ENCODE results near the gene ST7. TPM values are rescaled to one million over a fixed set of nuclear protein-coding genes. Genes with fewer than 3 reads are reported as not detected.
A peak's percentile ranks its signal among the peaks of the same experiment; 100 is the strongest.

Gene ST7
- total RNA-seq, 2 experiments from 2014 or later, result 5.7 to 6.2 TPM

DNA sequence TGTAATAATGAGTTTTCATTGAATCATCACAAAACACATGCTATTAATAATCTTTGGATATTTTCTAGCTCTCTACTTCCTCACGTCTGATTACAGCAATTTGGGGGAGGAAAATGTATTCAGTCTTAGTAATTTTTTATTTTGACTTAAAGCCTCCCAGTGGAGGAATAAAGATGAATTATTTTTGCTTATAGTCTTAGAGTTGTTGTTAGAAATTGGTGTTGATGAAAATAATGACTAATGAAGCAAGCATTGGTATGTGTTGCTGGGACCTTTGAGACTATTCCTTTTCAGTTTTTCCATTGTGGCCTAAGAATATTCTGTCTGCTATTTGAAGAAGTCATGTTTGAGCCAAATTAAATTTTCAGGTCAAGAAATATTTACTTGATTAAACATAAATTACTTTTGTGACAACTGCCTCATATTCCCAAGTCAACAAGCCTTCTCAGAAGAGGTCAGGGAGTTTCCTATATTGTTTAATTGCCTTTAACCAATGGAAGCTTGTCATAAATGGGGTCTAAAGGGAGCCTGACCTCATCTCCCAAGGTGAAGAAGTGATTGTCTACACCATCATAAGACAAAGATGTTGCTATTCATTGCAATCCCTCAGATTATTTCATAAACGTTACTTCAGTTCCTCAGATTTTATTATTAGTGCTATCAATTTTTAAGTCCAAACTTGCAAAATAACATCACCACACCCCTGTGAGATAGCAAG, 90.0 kb downstream of the ST7 start:
- peaks cover 14% of the 10 kb centered on the region for H3K4me1 Mint-ChIP-seq (ENCODE audit: low read depth)
- ChIA-PET CTCF (no interaction called here), POLR2A (no interaction called here)
- DNase-seq, result no peak
- H3K27ac Mint-ChIP-seq, result no peak overlapping the region
- no peaks in the 10 kb centered on the region for H3K27me3 Mint-ChIP-seq
- H3K4me3 Mint-ChIP-seq, result no peak overlapping the region
- no peaks in the 10 kb centered on the region for H3K36me3 Mint-ChIP-seq
- intact Hi-C loops (cut with micrococcal nuclease), result no loop called here
- H3K9me3 Mint-ChIP-seq, result no peaks in the 10 kb centered on the region

DNA sequence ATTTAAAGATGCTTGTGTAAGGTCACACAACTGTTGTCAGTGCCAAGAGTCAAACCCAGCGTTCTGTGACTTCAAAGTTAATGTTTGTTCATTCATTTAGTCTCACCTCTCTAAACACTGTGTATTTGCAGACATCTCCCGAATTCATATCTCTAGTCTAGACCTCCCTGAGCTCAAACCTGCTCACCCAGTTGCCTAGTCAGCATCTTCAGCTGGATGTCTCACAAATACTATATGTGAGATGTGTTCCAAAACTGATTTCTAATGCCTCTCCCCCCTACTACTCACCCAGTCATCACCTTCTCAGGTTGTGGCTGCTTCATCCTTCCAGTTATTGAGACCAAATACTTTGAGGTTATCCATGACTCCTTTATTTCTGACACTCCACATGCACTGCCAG, 91.4 kb downstream of the ST7 start:
- Mint-ChIP-seq H3K36me3 (no peaks in the 10 kb centered on the region), H3K9me3 (no peaks in the 10 kb centered on the region), H3K27ac (no peak overlapping the region), H3K4me1 (ENCODE audit: low read depth) (peaks cover 28% of the 10 kb centered on the region), H3K4me3 (no peak overlapping the region), H3K27me3 (no peaks in the 10 kb centered on the region)
- intact Hi-C loops (cut with micrococcal nuclease), result no loop called here
- ChIA-PET CTCF (interaction anchor here (0.5 kb wide), 1 partner anchor 169 kb away, joined by 3 read pairs; no protein-coding TSS in a partner anchor), POLR2A (no interaction called here)
- no peak for DNase-seq

DNA sequence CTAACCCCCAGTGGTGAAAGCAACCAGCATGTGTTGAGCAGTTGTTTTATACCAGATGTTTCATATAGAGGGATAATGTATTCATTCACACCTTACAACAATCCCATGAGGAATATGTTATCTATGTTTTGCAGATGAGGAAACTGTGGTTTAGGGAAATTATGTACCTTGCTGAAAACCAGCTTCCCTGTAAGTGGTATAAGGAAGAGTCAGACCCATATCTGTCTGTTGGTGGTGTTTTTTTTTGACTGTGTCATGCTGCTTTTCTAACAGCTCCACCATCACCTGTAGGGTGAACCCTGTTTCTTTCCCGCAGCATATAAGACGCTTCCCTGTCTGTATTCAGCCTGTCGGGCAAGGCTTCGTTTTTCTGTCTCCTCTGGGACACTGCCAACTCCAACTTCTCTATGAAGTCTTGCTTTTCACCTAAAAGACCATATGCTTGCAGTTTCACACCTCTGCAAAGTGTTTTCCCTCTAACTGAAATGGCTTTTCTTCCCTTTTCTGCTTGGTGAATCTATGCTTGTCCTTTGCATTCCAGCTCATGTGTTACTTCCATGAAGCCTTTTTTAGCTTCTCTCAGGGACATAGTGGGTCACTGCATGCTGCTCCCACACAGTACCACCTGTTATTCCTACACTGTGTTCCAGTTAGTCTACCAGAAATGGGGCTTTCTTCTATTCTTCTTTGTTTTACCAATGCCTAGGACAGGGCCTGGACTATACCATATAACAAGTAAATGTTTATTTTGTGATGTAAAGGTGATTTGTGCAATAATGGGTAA, 92.8 kb downstream of the ST7 start:
- CTCF ChIA-PET, result no interaction called here
- Mint-ChIP-seq H3K27ac (no peak overlapping the region), H3K9me3 (no peaks in the 10 kb centered on the region), H3K4me1 (ENCODE audit: low read depth) (peaks cover 25% of the 10 kb centered on the region), H3K27me3 (no peaks in the 10 kb centered on the region), H3K36me3 (no peaks in the 10 kb centered on the region), H3K4me3 (no peak overlapping the region)
- intact Hi-C loops (cut with micrococcal nuclease), result no loop called here
- POLR2A ChIA-PET, result no interaction called here
- DNase-seq, result no peak

DNA sequence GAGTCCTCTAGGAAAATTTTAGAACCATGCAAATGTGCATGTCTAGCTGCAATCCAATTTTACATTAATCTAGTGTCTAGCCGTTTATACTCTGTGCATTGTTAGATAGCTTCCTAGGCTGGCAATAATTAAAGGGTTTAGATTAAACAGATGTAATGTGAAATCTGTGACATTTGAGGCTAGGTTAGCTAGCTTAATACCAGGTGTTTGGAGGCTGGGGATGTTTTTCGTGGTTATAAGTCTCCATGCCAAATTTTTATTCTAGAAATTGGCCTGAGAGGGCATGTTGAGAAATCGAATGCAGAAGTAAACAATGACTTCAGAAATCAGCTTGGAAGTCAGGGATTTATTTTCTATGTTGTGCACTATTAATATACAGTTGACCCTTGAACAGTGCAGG, 94.2 kb downstream of the ST7 start:
- H3K9me3 Mint-ChIP-seq, result no peaks in the 10 kb centered on the region
- ChIA-PET CTCF (no interaction called here), POLR2A (no interaction called here)
- intact Hi-C loops (cut with micrococcal nuclease), result no loop called here
- no peaks in the 10 kb centered on the region for H3K27me3 Mint-ChIP-seq
- no peak overlapping the region for H3K27ac Mint-ChIP-seq
- peaks cover 19% of the 10 kb centered on the region for H3K4me1 Mint-ChIP-seq (ENCODE audit: low read depth)
- H3K36me3 Mint-ChIP-seq, result no peaks in the 10 kb centered on the region
- no peak for DNase-seq
- no peak overlapping the region for H3K4me3 Mint-ChIP-seq

DNA sequence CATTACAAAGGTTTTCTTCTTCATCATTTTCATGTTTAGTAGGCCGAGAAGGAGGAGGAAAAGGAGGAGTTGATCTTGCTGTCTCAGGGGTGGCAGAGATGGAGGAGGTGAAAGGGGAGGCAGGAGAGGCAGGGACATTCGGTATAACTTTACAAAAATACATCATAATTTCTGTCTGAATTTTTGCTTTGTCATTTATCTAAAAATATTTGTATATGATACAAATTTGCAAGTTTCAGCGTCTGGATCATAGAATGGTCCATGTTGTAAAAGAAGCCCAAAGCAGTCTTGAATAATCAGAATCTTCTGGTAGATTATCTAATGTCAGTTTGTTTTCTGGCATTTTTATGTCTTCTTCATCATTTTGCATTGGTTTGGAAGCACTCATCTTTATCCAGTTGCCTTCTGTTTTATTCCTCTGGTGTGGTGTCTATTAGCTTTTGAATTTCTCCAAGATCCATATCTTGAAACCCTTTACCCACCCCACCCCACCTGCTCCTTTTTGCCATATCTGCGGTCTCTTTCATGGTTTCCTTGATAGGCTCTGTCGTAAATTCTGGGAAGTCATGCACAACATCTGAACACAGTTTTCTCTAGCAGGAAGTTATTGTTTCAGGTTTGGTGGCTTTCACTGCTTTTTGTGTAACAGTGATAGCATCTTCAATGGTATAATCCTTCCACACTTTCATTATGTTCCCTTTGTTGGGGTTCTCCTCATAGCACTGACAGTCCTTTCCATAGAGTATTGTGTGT, 95.0 kb downstream of the ST7 start:
- Mint-ChIP-seq H3K4me3 (peak overlapping the region; percentile 27), H3K36me3 (no peaks in the 10 kb centered on the region), H3K4me1 (ENCODE audit: low read depth) (peaks cover 19% of the 10 kb centered on the region), H3K27me3 (no peaks in the 10 kb centered on the region), H3K27ac (no peak overlapping the region), H3K9me3 (no peaks in the 10 kb centered on the region)
- no peak for DNase-seq
- ChIA-PET CTCF (interaction anchor here (1.5 kb wide), 1 partner anchor 60 kb away, joined by 5 read pairs; no protein-coding TSS in a partner anchor), POLR2A (no interaction called here)
- intact Hi-C loops (cut with micrococcal nuclease), result no loop called here

DNA sequence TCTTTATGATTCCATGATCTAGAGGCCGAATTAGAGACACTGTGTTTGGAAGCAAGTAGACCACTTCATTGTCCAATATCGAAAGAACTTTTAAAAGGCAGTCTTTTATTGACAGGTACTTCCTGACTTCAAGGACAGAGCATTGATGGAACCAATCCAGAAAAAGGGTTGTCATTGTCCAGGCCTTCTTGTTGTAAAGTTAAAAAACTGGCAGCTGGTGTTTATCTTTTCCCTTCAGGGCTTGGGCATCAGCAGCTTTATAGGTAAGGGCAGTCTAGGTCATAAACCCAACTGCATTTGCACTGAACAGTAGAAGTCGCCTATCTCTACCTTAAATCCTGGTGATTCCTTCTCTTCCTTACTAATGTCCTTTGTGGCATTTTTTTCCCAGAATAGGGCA, 95.6 kb downstream of the ST7 start:
- H3K4me3 Mint-ChIP-seq, result peak overlapping the region; percentile 27
- DNase-seq, result no peak
- no peaks in the 10 kb centered on the region for H3K9me3 Mint-ChIP-seq
- no peaks in the 10 kb centered on the region for H3K27me3 Mint-ChIP-seq
- POLR2A ChIA-PET, result no interaction called here
- CTCF ChIA-PET, result interaction anchor here (0.8 to 1.5 kb wide), 2 partner anchors 60 to 78 kb away, joined by 3 to 5 read pairs; no protein-coding TSS in a partner anchor
- intact Hi-C loops (cut with micrococcal nuclease), result no loop called here
- H3K27ac Mint-ChIP-seq, result no peak overlapping the region
- no peaks in the 10 kb centered on the region for H3K36me3 Mint-ChIP-seq
- peaks cover 19% of the 10 kb centered on the region for H3K4me1 Mint-ChIP-seq (ENCODE audit: low read depth)

DNA sequence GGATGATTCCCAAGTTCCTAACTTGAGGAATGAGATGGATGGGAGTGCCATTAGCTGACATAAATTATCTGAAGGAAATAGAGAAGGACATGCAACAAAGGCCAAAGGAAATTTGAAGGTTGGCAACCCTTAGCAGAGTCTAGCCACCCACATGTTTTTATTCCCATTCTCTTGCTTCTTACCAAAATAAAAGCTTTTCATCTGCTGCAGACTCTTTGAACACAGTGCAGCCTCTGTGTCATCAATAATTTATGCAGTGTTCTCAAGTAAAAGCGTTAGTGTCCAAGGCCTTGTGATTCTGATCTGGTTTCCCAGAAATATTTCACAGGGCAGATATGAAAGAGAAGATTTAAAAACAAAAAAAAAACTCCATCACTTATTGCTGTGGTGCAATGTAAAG, 98.5 kb downstream of the ST7 start:
- H3K27ac Mint-ChIP-seq, result no peak overlapping the region

DNA sequence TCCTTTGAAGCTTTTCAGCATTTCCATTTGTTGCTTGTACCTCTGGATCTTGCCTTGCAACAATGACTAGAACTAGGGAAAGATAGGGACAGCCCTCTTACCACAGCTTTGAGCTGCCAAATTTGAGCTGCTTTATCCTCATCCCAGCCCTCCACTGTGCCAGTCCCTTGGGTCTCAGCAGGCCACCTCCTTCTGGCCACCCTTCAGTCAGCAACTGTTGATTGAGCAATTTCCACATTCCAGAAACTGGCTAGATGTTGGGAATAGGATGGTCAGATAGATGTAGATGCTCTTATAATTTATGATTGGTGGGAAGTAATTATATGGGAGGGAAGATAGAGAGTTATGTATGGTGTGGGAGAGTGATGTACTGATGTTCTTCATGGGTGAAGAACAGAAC, 100.1 kb downstream of the ST7 start:
- POLR2A ChIA-PET, result no interaction called here
- H3K27ac Mint-ChIP-seq, result no peak overlapping the region
- H3K36me3 Mint-ChIP-seq, result no peaks in the 10 kb centered on the region
- H3K4me3 Mint-ChIP-seq, result no peak overlapping the region
- DNase-seq, result no peak
- intact Hi-C loops (cut with micrococcal nuclease), result no loop called here
- CTCF ChIA-PET, result interaction anchor here (1.1 kb wide), 1 partner anchor 65 kb away, joined by 3 read pairs; no protein-coding TSS in a partner anchor
- H3K9me3 Mint-ChIP-seq, result no peaks in the 10 kb centered on the region
- H3K27me3 Mint-ChIP-seq, result no peaks in the 10 kb centered on the region
- H3K4me1 Mint-ChIP-seq (ENCODE audit: low read depth), result peaks cover 13% of the 10 kb centered on the region

More for the DNA sequence above, 98.5 kb downstream of the ST7 start:
- no peaks in the 10 kb centered on the region for H3K27me3 Mint-ChIP-seq
- no peak for DNase-seq
- ChIA-PET CTCF (interaction anchor here (0.7 kb wide), 1 partner anchor 217 kb away, joined by 3 read pairs; no protein-coding TSS in a partner anchor), POLR2A (no interaction called here)
- H3K4me3 Mint-ChIP-seq, result no peak overlapping the region
- H3K4me1 Mint-ChIP-seq (ENCODE audit: low read depth), result peaks cover 19% of the 10 kb centered on the region
- no peaks in the 10 kb centered on the region for H3K9me3 Mint-ChIP-seq
- no peaks in the 10 kb centered on the region for H3K36me3 Mint-ChIP-seq
- intact Hi-C loops (cut with micrococcal nuclease), result no loop called here

DNA sequence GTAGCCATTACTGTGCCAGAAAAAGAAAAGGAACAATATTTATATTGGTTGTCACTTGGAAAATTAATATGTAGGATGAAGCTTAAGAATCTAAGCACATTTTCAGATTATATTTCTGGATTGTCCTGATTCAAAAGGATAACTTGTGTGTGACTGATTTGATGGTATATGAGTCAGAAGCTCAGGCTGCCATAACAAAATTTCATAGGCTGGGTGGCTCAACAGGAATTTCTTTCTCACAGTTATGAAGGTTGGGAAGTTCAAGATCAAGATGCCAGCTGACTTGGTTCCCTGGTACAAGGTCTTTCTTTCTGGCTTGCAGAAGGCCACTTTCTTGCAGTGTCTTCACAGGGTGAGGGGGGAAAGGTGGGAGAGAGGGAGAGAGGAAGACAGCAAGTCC, 108.5 kb downstream of the ST7 start:
- no peak for DNase-seq
- intact Hi-C loops (cut with micrococcal nuclease), result no loop called here
- Mint-ChIP-seq H3K36me3 (no peaks in the 10 kb centered on the region), H3K27me3 (no peaks in the 10 kb centered on the region), H3K9me3 (no peaks in the 10 kb centered on the region), H3K4me1 (ENCODE audit: low read depth) (no peaks in the 10 kb centered on the region), H3K27ac (no peak overlapping the region), H3K4me3 (no peak overlapping the region)
- ChIA-PET CTCF (interaction anchor here (1.4 kb wide), 1 partner anchor 73 kb away, joined by 4 read pairs; no protein-coding TSS in a partner anchor), POLR2A (no interaction called here)

DNA sequence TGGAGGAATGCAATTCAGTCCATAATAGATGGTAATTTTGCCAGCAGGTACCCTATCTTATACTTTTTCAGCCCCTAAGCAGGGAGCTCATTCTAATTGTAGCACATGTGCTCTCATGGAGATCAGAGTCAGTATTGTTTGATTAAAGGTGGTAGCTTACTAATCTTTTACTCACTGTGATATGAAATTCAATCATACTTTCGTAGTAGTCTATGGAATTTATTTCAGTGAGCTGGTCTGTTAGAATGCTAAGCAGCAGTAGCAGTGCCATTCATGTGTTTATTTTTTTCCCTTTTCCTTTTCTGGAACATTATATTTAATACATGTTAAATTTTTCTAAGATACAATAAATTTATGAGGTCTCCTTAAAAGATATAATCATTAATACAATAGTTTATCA, 109.0 kb downstream of the ST7 start:
- ChIA-PET POLR2A (no interaction called here), CTCF (interaction anchor here (1.4 kb wide), 1 partner anchor 74 kb away, joined by 4 read pairs; no protein-coding TSS in a partner anchor)
- Mint-ChIP-seq H3K27me3 (no peaks in the 10 kb centered on the region), H3K27ac (no peak overlapping the region), H3K36me3 (no peaks in the 10 kb centered on the region), H3K4me1 (ENCODE audit: low read depth) (no peaks in the 10 kb centered on the region), H3K4me3 (no peak overlapping the region), H3K9me3 (no peaks in the 10 kb centered on the region)
- no peak for DNase-seq
- intact Hi-C loops (cut with micrococcal nuclease), result no loop called here

DNA sequence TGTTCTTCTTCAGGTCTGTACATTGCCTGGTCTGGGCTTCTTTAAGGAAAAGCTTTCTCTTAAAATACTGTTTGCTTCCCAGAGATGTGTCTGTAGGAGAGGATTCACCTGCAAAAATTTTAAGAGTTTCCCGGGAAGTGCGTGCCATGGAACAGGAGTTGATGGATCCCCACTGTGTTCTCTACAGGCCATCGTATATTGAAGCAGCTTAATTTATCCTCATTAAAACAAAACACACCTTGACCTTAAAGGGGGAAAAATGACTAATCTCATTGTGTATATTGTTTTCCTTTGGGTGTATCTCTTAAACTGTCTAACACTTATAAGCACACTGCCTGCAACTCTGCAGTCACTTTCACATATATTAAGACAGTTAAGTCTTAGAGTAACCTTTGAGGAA, 111.4 kb downstream of the ST7 start:
- Mint-ChIP-seq H3K4me3 (no peak overlapping the region), H3K4me1 (ENCODE audit: low read depth) (peaks cover 7% of the 10 kb centered on the region), H3K9me3 (no peaks in the 10 kb centered on the region), H3K27ac (no peak overlapping the region), H3K36me3 (no peaks in the 10 kb centered on the region), H3K27me3 (no peaks in the 10 kb centered on the region)
- ChIA-PET CTCF (no interaction called here), POLR2A (no interaction called here)
- intact Hi-C loops (cut with micrococcal nuclease), result no loop called here
- DNase-seq, result no peak

DNA sequence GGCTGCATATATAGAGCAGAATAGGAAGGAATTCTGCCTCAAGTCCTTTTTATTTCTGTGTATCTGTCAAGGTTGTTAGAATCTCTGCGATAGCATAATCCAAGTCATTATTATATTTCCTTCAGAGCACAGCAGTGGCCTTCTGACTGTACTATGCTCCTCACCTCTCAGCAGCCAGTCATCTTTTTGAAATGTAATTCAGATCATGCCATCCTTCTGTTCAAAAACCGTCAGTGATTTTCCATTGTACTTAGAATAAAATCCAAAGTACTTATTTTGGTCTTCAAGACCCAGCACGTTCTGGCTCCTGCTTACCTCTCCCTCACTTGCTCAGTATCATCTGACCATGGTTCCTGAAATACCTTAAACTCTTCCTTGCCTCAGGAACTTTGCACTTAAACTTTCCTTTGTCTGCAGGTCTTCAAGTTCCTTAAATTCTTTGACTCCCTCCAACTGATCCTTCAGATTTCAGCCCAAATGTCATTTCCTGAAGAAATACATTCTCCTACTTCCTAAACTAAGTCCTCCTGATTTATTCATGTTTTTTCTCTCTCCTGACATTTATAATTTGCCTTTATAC, 112.4 kb downstream of the ST7 start:
- Mint-ChIP-seq H3K27me3 (no peaks in the 10 kb centered on the region), H3K4me3 (no peak overlapping the region), H3K27ac (no peak overlapping the region), H3K4me1 (ENCODE audit: low read depth) (peaks cover 7% of the 10 kb centered on the region), H3K9me3 (no peaks in the 10 kb centered on the region), H3K36me3 (no peaks in the 10 kb centered on the region)
- ChIA-PET CTCF (no interaction called here), POLR2A (no interaction called here)
- no peak for DNase-seq
- intact Hi-C loops (cut with micrococcal nuclease), result no loop called here
